DMS153 treated with DMSO at 0.1 percent for 48 hours (cell line): ENCODE measurements around the gene JAZF1.

Source experiments
- DNase-seq: peaks from one replicate; lab custom pipeline; 2025; ENCODE audit not compliant: unreplicated experiment; lab: John Stamatoyannopoulos, UW

JAZF1 gene

DNA sequence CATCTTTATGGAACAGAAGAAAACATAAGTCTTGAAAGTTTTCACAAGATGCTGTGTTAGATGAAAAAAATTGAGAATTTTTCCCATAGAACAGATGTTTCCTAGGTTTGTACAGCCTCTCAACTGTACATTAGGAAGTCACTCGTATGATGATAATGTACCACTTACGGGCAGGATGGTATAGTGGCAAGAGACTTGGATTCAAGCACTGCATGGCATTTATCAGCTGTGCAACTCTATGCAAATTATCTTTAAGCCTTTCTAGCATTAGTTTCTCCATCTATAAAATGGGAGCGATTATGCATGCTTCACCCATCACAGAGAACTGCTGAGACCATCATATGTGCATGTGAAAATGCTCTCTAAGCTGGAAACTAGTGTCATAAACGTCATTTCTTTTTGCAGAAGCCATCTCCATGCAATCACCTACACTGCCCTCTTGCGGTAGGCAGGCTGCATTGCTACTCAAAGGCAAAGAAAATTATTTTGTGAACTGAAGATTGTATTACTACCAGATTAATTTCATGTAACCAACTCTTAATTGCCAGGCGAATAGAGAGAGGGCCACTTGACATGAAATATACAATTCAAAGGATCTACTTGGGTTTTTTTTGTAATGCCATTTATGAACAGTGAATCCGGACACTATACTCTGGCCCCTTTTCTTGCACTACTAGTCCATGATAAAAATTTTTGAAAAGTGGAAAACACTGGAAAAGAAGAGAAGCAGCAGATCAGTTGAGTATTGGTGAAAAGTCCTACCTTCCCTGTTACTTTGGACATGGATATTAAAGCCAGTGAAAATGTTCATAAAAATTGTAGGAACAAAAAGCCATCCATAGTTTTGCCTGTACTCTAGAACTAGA, 102.3 kb downstream of the JAZF1 start:
- DNase-seq, result peak; percentile 79

- DNase-seq, result no peak
Measured at GRCh38 chr7:28077616-28078015, 103.0 kb downstream of the JAZF1 start.

DNA sequence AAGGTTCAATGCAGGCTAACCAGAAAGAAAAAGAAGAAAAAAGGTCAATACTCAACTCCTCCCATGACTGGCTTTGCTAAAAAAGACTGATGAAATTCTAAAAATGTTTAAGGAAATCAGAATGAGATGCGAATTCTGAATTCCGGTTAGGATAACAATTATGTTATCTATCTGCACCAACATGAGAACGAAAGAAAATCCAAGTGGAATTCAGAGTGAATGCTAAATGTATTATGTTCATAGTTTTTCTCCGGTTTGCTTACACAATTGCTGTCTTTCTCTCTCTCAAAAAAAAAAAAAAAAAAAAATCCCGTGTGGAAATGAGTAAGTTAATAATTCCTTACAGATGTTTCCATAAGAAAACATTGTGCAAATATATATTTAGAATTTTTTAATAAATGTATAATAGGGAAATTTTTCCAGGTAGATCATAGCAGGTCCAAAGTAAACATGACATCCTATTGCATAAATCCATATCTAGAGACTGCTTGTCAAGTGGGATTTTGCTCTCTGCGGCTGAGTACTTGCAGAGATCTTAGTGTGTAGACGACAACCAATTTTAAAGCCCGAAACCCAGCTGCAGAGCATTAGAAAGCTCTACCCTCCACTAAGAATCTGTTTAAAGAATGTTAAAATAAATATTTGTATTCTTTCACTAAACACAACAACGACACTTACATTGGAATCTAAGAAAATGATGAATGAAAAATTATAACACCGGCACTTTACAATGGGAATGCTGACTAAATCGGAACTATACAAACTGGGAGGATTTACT, 104.0 kb downstream of the JAZF1 start:
- DNase-seq, result peak; percentile 54

GRCh38 chr7:28075674-28076358, 104.8 kb downstream of the JAZF1 start:
- DNase-seq, result peak; percentile 90

GRCh38 chr7:28072876-28073514, 107.6 kb downstream of the JAZF1 start:
- no peak for DNase-seq

DNA sequence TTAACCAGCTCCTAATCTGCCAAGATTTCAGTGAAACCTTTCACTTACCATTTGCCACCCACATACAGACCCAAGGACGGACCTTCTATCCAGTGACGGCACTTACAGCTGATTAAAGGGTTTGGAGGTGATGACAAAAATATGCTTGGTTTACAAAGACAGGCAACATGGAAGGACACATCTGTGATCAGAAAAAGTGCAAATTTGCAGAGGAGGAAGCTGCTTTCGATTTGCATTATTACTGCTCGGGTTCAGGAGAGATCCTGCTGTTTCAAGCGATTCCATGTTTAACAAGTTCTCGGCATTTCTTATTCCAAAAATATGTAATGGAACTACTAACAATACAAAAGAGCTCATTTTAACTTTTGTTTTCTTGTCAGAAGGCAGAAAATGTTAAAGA, 109.0 kb downstream of the JAZF1 start:
- no peak for DNase-seq

DNA sequence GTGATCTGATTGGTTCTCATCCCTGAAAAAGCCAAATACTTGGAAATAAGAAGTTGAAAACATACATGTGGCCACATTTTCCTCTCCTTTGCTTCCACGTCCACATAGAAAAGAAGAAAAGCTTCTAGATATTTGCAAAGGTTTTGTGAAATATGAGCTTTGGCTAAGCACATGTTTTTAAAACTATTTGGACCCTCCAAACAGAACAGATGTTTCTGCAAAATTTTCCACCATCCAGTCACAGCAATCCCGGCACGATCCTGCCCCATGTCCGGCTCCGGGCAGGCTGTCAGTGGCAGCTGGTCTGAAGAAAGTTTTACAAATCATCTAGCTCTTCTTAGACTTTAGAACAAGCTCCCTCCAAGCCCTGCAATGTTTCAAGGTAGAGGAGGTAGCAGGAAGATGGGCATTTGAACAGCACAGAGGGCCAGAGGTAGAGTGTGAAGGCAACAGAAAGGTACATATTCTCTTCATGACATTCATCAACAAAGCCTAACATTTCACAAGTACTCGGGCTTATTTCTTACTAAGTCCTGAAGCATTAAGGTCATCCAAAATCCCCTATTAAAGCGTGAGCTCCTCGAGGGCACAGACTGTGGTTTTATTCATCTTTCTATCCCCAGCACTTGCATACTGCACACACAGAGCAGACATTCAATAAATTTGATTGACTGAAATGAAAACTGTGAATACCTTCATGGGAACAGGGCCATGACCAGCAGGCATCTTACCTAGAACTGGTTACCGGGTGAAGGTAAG, 110.1 kb downstream of the JAZF1 start:
- no peak for DNase-seq

- no peak for DNase-seq
Measured at GRCh38 chr7:28069807-28070206, 110.8 kb downstream of the JAZF1 start.

- no peak for DNase-seq
Measured at GRCh38 chr7:28069388-28069787, 111.2 kb downstream of the JAZF1 start.

GRCh38 chr7:28068811-28069216, 111.8 kb downstream of the JAZF1 start:
- peak; percentile 59 for DNase-seq

GRCh38 chr7:28067171-28067570, 113.4 kb downstream of the JAZF1 start:
- no peak for DNase-seq

- no peak for DNase-seq
Measured at GRCh38 chr7:28065721-28066285, 114.8 kb downstream of the JAZF1 start.

DNA sequence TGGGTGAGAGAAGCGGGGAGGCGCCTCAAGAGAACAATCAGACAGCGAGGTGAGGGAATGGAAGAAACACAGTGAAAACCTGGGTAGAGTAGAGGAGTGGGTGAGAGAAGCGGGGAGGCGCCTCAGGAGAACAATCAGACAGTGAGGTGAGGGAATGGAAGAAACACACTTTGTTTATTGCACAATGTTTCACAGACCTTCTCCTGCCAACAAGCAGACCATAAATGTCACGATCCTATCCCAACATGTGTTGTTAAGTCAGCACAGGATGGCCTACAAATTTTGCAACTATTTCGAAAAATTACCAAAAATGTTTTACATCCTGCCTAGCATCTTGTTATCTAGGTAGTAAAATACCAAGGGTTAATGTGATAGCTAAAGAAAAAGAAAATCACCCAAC, 115.3 kb downstream of the JAZF1 start:
- no peak for DNase-seq

GRCh38 chr7:28064437-28064836, 116.2 kb downstream of the JAZF1 start:
- no peak for DNase-seq

- peak; percentile 98 for DNase-seq
Measured at GRCh38 chr7:28062197-28062991, 118.2 kb downstream of the JAZF1 start.

DNA sequence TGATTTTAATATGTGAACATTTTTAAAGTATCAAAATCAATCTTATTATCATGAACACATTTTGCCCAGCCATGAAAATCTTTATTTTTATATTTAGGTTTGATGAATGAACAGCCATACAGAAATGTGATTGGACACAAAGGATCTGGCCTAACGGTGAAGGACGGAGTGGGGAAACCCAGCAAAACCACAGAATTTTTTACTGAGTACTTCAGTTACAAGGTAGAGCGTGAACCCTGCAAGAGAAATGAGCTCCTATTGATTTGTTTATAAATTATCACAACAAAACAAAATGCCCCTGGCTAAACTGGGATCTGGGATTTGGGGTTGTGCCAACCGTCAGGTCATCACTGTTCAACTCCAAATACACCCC, 118.8 kb downstream of the JAZF1 start:
- DNase-seq, result no peak

- no peak for DNase-seq
Measured at GRCh38 chr7:28060371-28060950, 120.1 kb downstream of the JAZF1 start.

DNA sequence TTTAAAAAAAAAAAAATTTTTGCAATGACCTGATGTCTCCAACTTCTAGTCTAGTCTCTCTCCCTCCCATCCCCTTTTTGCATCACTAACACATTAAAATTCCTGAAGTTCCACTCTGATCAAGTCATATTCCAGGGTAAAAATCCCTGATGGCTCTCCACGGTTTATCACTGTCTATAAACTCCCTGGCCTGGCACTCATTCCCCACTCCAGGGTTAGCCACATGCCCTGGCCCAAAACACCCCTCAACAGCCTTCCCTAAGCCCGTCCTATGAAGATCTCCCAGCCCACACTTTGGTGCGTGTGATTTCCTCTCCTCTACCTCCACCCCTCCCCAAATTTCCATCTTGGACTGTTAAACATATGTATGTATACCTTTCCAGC, 125.4 kb downstream of the JAZF1 start:
- DNase-seq, result no peak

DNA sequence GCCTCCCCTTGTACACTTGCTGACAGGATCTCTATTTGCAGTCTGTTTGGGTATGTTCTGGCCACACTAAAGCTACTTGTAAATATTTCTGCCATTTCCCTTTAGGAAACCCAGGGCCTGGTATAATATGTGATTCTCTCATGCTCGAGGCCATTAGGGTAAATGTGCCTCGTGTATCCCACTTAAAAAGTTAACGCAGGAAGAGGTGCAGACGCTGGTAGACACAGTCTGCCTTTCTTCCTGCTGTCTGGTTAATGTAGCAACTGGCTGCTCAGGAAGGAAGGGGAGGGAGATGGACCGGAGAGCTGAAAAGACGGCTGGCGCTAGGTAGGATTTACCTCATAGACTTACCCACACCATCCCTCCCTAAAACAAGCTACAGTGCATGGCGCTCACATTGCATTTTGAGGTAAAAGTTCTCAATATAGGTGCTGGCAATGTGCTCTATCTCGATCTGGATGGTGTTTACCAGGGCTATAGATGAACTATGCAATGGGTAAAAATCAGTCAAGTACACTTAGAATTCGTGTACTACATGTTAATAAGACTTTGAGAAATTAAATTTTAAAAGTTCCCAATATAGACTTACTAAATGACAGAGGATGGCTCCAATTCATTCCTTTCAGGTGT, 125.9 kb downstream of the JAZF1 start:
- DNase-seq, result no peak
